ENCODE data around the gene PTPRH. TPM values are rescaled to one million over a fixed set of nuclear protein-coding genes. Genes with fewer than 3 reads are reported as not detected.

Gene PTPRH
- total RNA-seq, 2 experiments from 2014 or later = not detected

- peaks cover 0 to 62% of the 10 kb centered on the region in 2 experiments for H3K9me3 ChIP-seq (ENCODE audit: control insufficient read depth in 1 of 2, insufficient read depth in 1 of 2, low read length in 2 of 2)
- H3K4me3 ChIP-seq (ENCODE audit: low read length) = no peak overlapping the region
- intact Hi-C loops (cut with DNase I, micrococcal nuclease) = loop anchor here in 1 of 2 experiments (10.0 kb wide), 1 partner anchor 83 kb away; the partner anchor contains the start of gene PPP6R1
- CTCF ChIA-PET = no interaction called here
- no peaks in the 10 kb centered on the region for H3K36me3 ChIP-seq (ENCODE audit: insufficient read depth, low read length)
- peaks cover 69 to 85% of the 10 kb centered on the region in 2 experiments for H3K27me3 ChIP-seq (ENCODE audit: control insufficient read depth in 1 of 2, insufficient read depth in 2 of 2, low read length in 2 of 2)
- Mint-ChIP-seq H3K36me3 (ENCODE audit: low read depth) (no peaks in the 10 kb centered on the region), H3K4me1 (ENCODE audit: low read depth) (peaks cover 33% of the 10 kb centered on the region), H3K9me3 (no peaks in the 10 kb centered on the region), H3K27me3 (peaks cover 83% of the 10 kb centered on the region), H3K27ac (no peak overlapping the region), H3K4me3 (peak overlapping the region; percentile 42)
- H3K4me1 ChIP-seq (ENCODE audit: insufficient read depth, low read length) = peaks cover 30% of the 10 kb centered on the region
- no peak overlapping the region for H3K27ac ChIP-seq (ENCODE audit: low read depth in 1 of 2, low read length in 2 of 2)
- TF ChIP-seq CTCF (IDR thresholded peaks at IDR 0.05) = no peak
- no peak for DNase-seq
- POLR2A ChIA-PET = no interaction called here
- no peak for ATAC-seq (ENCODE audit: poor library complexity)
Measured at GRCh38 chr19:55171440-55171839, 37.9 kb downstream of the PTPRH start.

- Histone ChIP-seq H3K27me3 (ENCODE audit: control insufficient read depth in 1 of 2, insufficient read depth in 2 of 2, low read length in 2 of 2) (peaks cover 65 to 82% of the 10 kb centered on the region in 2 experiments), H3K27ac (ENCODE audit: low read depth in 1 of 2, low read length in 2 of 2) (no peak overlapping the region), H3K4me1 (ENCODE audit: insufficient read depth, low read length) (peaks cover 29% of the 10 kb centered on the region), H3K9me3 (ENCODE audit: control insufficient read depth in 1 of 2, insufficient read depth in 1 of 2, low read length in 2 of 2) (peaks cover 0 to 56% of the 10 kb centered on the region in 2 experiments), H3K4me3 (ENCODE audit: low read length) (no peak overlapping the region), H3K36me3 (ENCODE audit: insufficient read depth, low read length) (no peaks in the 10 kb centered on the region)
- H3K4me3 Mint-ChIP-seq = no peak overlapping the region
- POLR2A ChIA-PET = no interaction called here
- DNase-seq (no peak), ATAC-seq (ENCODE audit: poor library complexity) (no peak)
- intact Hi-C loops (cut with DNase I, micrococcal nuclease) = no loop called here
- H3K36me3 Mint-ChIP-seq (ENCODE audit: low read depth) = no peaks in the 10 kb centered on the region
- CTCF ChIA-PET = interaction anchor here (1.5 kb wide), 1 partner anchor 9 kb away, joined by 5 read pairs; no protein-coding TSS in a partner anchor
- no peak for TF ChIP-seq CTCF (IDR thresholded peaks at IDR 0.05)
- no peaks in the 10 kb centered on the region for H3K9me3 Mint-ChIP-seq
- peaks cover 83% of the 10 kb centered on the region for H3K27me3 Mint-ChIP-seq
- H3K27ac Mint-ChIP-seq = no peak overlapping the region
- peaks cover 32% of the 10 kb centered on the region for H3K4me1 Mint-ChIP-seq (ENCODE audit: low read depth)
Measured at GRCh38 chr19:55169136-55169535, 40.2 kb downstream of the PTPRH start.

- POLR2A ChIA-PET = interaction anchor here (1.4 kb wide), 1 partner anchor 50 kb away, joined by 3 read pairs; the partner anchor contains the start of gene PPP1R12C
- H3K27me3 Mint-ChIP-seq = peaks cover 77% of the 10 kb centered on the region
- H3K4me1 Mint-ChIP-seq (ENCODE audit: low read depth) = peaks cover 20% of the 10 kb centered on the region
- Histone ChIP-seq H3K36me3 (ENCODE audit: insufficient read depth, low read length) (no peaks in the 10 kb centered on the region), H3K9me3 (ENCODE audit: control insufficient read depth in 1 of 2, insufficient read depth in 1 of 2, low read length in 2 of 2) (peaks cover 0 to 49% of the 10 kb centered on the region in 2 experiments), H3K27ac (ENCODE audit: low read depth in 1 of 2, low read length in 2 of 2) (no peak within 1 kb of the TSS), H3K4me3 (ENCODE audit: low read length) (peak within 1 kb of the TSS; percentile 37), H3K27me3 (ENCODE audit: control insufficient read depth in 1 of 2, insufficient read depth in 2 of 2, low read length in 2 of 2) (peaks cover 67 to 79% of the 10 kb centered on the region in 2 experiments), H3K4me1 (ENCODE audit: insufficient read depth, low read length) (peaks cover 15% of the 10 kb centered on the region)
- peak; percentile 72 for ATAC-seq (ENCODE audit: poor library complexity)
- no peak for TF ChIP-seq CTCF (IDR thresholded peaks at IDR 0.05)
- H3K4me3 Mint-ChIP-seq = peak within 1 kb of the TSS; percentile 85
- no peaks in the 10 kb centered on the region for H3K9me3 Mint-ChIP-seq
- intact Hi-C loops (cut with DNase I, micrococcal nuclease) = no loop called here
- CTCF ChIA-PET = interaction anchor here (0.6 kb wide), 1 partner anchor 78 kb away, joined by 3 read pairs; no protein-coding TSS in a partner anchor
- DNase-seq = peak in 12 of 14 experiments; percentile 23 to 83 (median 66)
- peak within 1 kb of the TSS; percentile 55 for H3K27ac Mint-ChIP-seq
- no peaks in the 10 kb centered on the region for H3K36me3 Mint-ChIP-seq (ENCODE audit: low read depth)
Measured at GRCh38 chr19:55166530-55167268, 42.6 kb downstream of the PTPRH start, which contains the start of gene DNAAF3. Gene DNAAF3 (minus strand): TSS chr19:55166613. CDS start chr19:55166413, 200 bp downstream.

All from CD4-positive, alpha-beta T cell (primary cell).